H1 (cell line): ENCODE data around the gene TMEM132A. TPM values are rescaled to one million over a fixed set of nuclear protein-coding genes. Genes with fewer than 3 reads are reported as not detected.

Experiments
- CTCF ChIA-PET: fragments of 300-600 bp; sonication (Branson Sonifier 250); formaldehyde crosslinking; loops from one replicate; lab custom pipeline; 2021; ENCODE audit not compliant: partially characterized antibody; lab: Charles Lee
- POLR2A ChIA-PET: fragments of 300-600 bp; sonication (Branson Sonifier 250); formaldehyde crosslinking; loops from one replicate; lab custom pipeline; 2021; ENCODE audit warnings: inconsistent platforms; ENCODE audit not compliant: partially characterized antibody; lab: Charles Lee
- DNase-seq, 2 experiments: peaks; one replicate each; pipeline versions ENCODE4 v3.0.0 to v3.0.0-alpha.2; 2010 to 2022; ENCODE audit warnings: low spot score in 2 of 2, low read depth in 1 of 2, mixed read lengths in 1 of 2
- FAIRE-seq: peaks from 2 replicates; lab custom pipeline; 2011; peaks lifted over from hg19 to GRCh38; lab: Jason Lieb, UNC
- H2AFZ ChIP-seq: 2 replicates; pipeline ENCODE4 v1.8.1; 2012; ENCODE audit warnings: low read length, inconsistent platforms
- H2AK5ac ChIP-seq: 2 replicates; pipeline ENCODE4 v1.6.1; 2013; ENCODE audit warnings: low read depth, low read length
- H2BK120ac ChIP-seq: replicated peaks from 2 replicates; pipeline ENCODE3; 2013; ENCODE audit warnings: low read depth, low read length, inconsistent platforms
- H2BK12ac ChIP-seq: 2 replicates; pipeline ENCODE4 v1.6.1; 2013; ENCODE audit warnings: low read depth, low read length
- H2BK15ac ChIP-seq: 2 replicates; pipeline ENCODE4 v1.6.1; 2013; ENCODE audit warnings: low read length
- H2BK20ac ChIP-seq: 2 replicates; pipeline ENCODE4 v1.6.1; 2013; ENCODE audit warnings: low read length
- H2BK5ac ChIP-seq: 2 replicates; pipeline ENCODE4 v1.6.1; 2013; ENCODE audit warnings: low read depth, low read length
- H3K14ac ChIP-seq: 2 replicates; pipeline ENCODE4 v1.6.1; 2013; ENCODE audit warnings: inconsistent platforms; ENCODE audit not compliant: insufficient read length
- H3K18ac ChIP-seq: 2 replicates; pipeline ENCODE4 v1.6.1; 2013; ENCODE audit warnings: low read length; ENCODE audit errors: extremely low read depth
- H3K23ac ChIP-seq: 2 replicates; pipeline ENCODE4 v1.6.1; 2013; ENCODE audit warnings: inconsistent platforms; ENCODE audit not compliant: insufficient read length
- H3K23me2 ChIP-seq: 2 replicates; pipeline ENCODE4 v1.6.1; 2013; ENCODE audit warnings: low read depth, low read length
- H3K27ac ChIP-seq: 2 replicates; pipeline ENCODE4 v1.6.1; 2011; ENCODE audit warnings: low read depth, low read length, inconsistent platforms
- H3K27me3 ChIP-seq, 4 experiments: replicated peaks in 1 of 4; 1 replicate in 1 of 4; 2 replicates in 3 of 4; pipeline versions ENCODE4 v1.6.1 to v1.8.1; 2011 to 2013; ENCODE audit warnings: low read length in 3 of 4, mild to moderate bottlenecking in 3 of 4, inconsistent platforms in 2 of 4, mixed read lengths in 2 of 4, moderate library complexity in 1 of 4; ENCODE audit not compliant: control insufficient read depth in 3 of 4, insufficient read depth in 3 of 4; ENCODE audit errors: extremely low read depth in 1 of 4
- H3K36me3 ChIP-seq, 4 experiments: 2 replicates each; pipeline versions ENCODE4 v1.6.1 to v1.8.1; 2011 to 2013; ENCODE audit warnings: mild to moderate bottlenecking in 4 of 4, low read length in 3 of 4, moderate library complexity in 2 of 4, control low read depth in 1 of 4, inconsistent platforms in 1 of 4; ENCODE audit not compliant: insufficient read depth in 4 of 4, control insufficient read depth in 2 of 4
- H3K4ac ChIP-seq: replicated peaks from 2 replicates; pipeline ENCODE3; 2013; ENCODE audit warnings: low read length, low read depth, mixed read lengths, inconsistent platforms; ENCODE audit not compliant: insufficient read length
- H3K4me1 ChIP-seq, 4 experiments: replicated peaks in 1 of 4; 1 replicate in 1 of 4; 2 replicates in 3 of 4; pipeline versions ENCODE4 v1.6.1 to v1.8.1; 2011 to 2013; ENCODE audit warnings: low read length in 3 of 4, inconsistent platforms in 2 of 4, mixed read lengths in 1 of 4; ENCODE audit not compliant: insufficient read depth in 4 of 4, control insufficient read depth in 3 of 4
- H3K4me2 ChIP-seq, 2 experiments: 2 replicates each; pipeline versions ENCODE4 v1.6.1 to v1.8.1; 2011 to 2013; ENCODE audit warnings: low read depth in 2 of 2, low read length in 2 of 2, control low read depth in 1 of 2, inconsistent platforms in 1 of 2, mild to moderate bottlenecking in 1 of 2; ENCODE audit not compliant: insufficient read depth in 1 of 2
- H3K4me3 ChIP-seq, 4 experiments: fragments of 200-600, 300-600 bp in 1 of 4; sonication (generic), shearing (Covaris generic), sonication (Bioruptor Twin) in 1 of 4; 2 replicates each; pipeline versions ENCODE4 v1.5.1 to v1.8.1; 2011 to 2016; ENCODE audit warnings: low read length in 4 of 4, low read depth in 3 of 4, control low read depth in 2 of 4, inconsistent platforms in 2 of 4, mild to moderate bottlenecking in 2 of 4, mixed read lengths in 1 of 4, moderate library complexity in 1 of 4; ENCODE audit not compliant: insufficient read depth in 2 of 4; ENCODE audit errors: extremely low read depth in 1 of 4
- H3K56ac ChIP-seq: replicated peaks from 2 replicates; pipeline ENCODE3; 2013; ENCODE audit warnings: low read depth, mild to moderate bottlenecking, mixed read lengths, low read length, inconsistent platforms; ENCODE audit not compliant: insufficient read length
- H3K79me1 ChIP-seq: 2 replicates; pipeline ENCODE4 v1.6.1; 2013; ENCODE audit warnings: low read depth, low read length, control low read depth
- H3K79me2 ChIP-seq, 2 experiments: 2 replicates each; pipeline versions ENCODE4 v1.6.1 to v1.8.1; 2012 to 2013; ENCODE audit warnings: low read length in 2 of 2, mild to moderate bottlenecking in 2 of 2, inconsistent platforms in 1 of 2; ENCODE audit not compliant: insufficient read depth in 2 of 2, control insufficient read depth in 1 of 2
- H3K9ac ChIP-seq, 4 experiments: replicated peaks in 1 of 4; 1 replicate in 1 of 4; 2 replicates in 3 of 4; pipeline versions ENCODE4 v1.6.1 to v1.8.1; 2011 to 2013; ENCODE audit warnings: low read depth in 3 of 4, low read length in 3 of 4, control low read depth in 2 of 4, mild to moderate bottlenecking in 2 of 4, moderate library complexity in 2 of 4, inconsistent platforms in 1 of 4; ENCODE audit errors: extremely low read depth in 1 of 4
- H3K9me3 ChIP-seq, 2 experiments: 2 replicates each; pipeline versions ENCODE4 v1.6.1 to v1.8.1; 2012 to 2013; ENCODE audit warnings: mild to moderate bottlenecking in 2 of 2, moderate library complexity in 2 of 2, control low read depth in 1 of 2, inconsistent platforms in 1 of 2, low read depth in 1 of 2, low read length in 1 of 2, mixed read lengths in 1 of 2; ENCODE audit not compliant: insufficient read depth in 2 of 2
- H4K20me1 ChIP-seq, 2 experiments: replicated peaks in 1 of 2; 2 replicates each; pipeline versions ENCODE3 to v1.8.1; 2011 to 2013; ENCODE audit warnings: inconsistent platforms in 2 of 2, low read length in 2 of 2, mild to moderate bottlenecking in 1 of 2; ENCODE audit not compliant: insufficient read depth in 2 of 2, control insufficient read depth in 1 of 2
- H4K5ac ChIP-seq: 2 replicates; pipeline ENCODE4 v1.6.1; 2013; ENCODE audit warnings: low read length, low read depth, mixed read lengths, inconsistent platforms; ENCODE audit not compliant: insufficient read length
- H4K8ac ChIP-seq: 2 replicates; pipeline ENCODE4 v1.8.0; 2013; ENCODE audit warnings: mild to moderate bottlenecking, moderate library complexity, low read length, inconsistent platforms; ENCODE audit not compliant: insufficient read depth; ENCODE audit errors: extremely low read depth
- H4K91ac ChIP-seq: replicated peaks from 2 replicates; pipeline ENCODE3; 2013; ENCODE audit warnings: low read length, mixed read lengths, inconsistent platforms; ENCODE audit not compliant: insufficient read length
- BRCA1 ChIP-seq: IDR thresholded peaks from 2 replicates; pipeline ENCODE4 v1.6.1; 2012; ENCODE audit warnings: low read depth, low read length, improper control_type of control experiment
- E2F6 ChIP-seq: IDR thresholded peaks from 2 replicates; pipeline ENCODE4 v1.6.1; 2012; ENCODE audit warnings: inconsistent platforms
- JUN ChIP-seq: IDR thresholded peaks from 2 replicates; pipeline ENCODE4 v1.6.1; 2011; ENCODE audit warnings: low read depth, mild to moderate bottlenecking, improper control_type of control experiment, low read length
- JUND ChIP-seq: IDR thresholded peaks from 2 replicates; pipeline ENCODE4 v1.6.1; 2011; ENCODE audit warnings: mild to moderate bottlenecking, improper control_type of control experiment, low read length
- MAFK ChIP-seq: IDR thresholded peaks from 2 replicates; pipeline ENCODE4 v1.6.1; 2012; ENCODE audit warnings: low read depth, mild to moderate bottlenecking, improper control_type of control experiment, low read length
- RBBP5 ChIP-seq: IDR thresholded peaks from 2 replicates; pipeline ENCODE4 v1.7.1; 2012; ENCODE audit warnings: low read depth, mild to moderate bottlenecking, inconsistent platforms, low read length, moderate library complexity, borderline replicate concordance
- RFX5 ChIP-seq: IDR thresholded peaks from 2 replicates; pipeline ENCODE4 v1.6.1; 2011; ENCODE audit warnings: low read depth, low read length, improper control_type of control experiment, borderline replicate concordance
- SUZ12 ChIP-seq: fragments of 200-600 bp; sonication (generic); IDR thresholded peaks from 2 replicates; pipeline ENCODE4 v1.6.1; 2012; ENCODE audit warnings: mild to moderate bottlenecking, inconsistent platforms, low read length, moderate library complexity, mixed read lengths
- TAF1 ChIP-seq: IDR thresholded peaks from 2 replicates; pipeline ENCODE4 v1.6.1; 2011; ENCODE audit warnings: mild to moderate bottlenecking, low read depth, low read length
- WGBS, 2 experiments: shearing (Covaris generic) in 1 of 2; methylation state at CpG; one replicate each; pipeline versions ENCODE4 v1.1.6 to v1.1.7; 2013 to 2015; ENCODE audit warnings: low lambda C conversion rate in 2 of 2, mixed read lengths in 2 of 2, inconsistent platforms in 1 of 2, low coverage in 1 of 2, missing lambda C conversion rate in 1 of 2; ENCODE audit not compliant: insufficient replicate concordance in 2 of 2, insufficient coverage in 1 of 2, insufficient read length in 1 of 2; ENCODE audit errors: extremely low coverage in 1 of 2, missing lambda C conversion rate in 1 of 2; 5-methylcytosine and 5-hydroxymethylcytosine counted together
- polyA plus RNA-seq, 7 experiments: library from polyadenylated mRNA; depleted of rRNA in 3 of 7; stranded (reverse) in 5 of 7; unstranded in 2 of 7; fragments of >200 nt in 5 of 7; fragments of 200-250 nt in 2 of 7; gene quantifications; 1 replicate in 5 of 7; 2 replicates in 1 of 7; 4 replicates in 1 of 7; pipeline versions ENCODE4 v1.2.1 to v1.2.3, GENCODE V29; 2011 to 2013; ENCODE audit warnings: missing spikeins in 2 of 7, mixed read lengths in 2 of 7
- total RNA-seq: library from RNA; stranded (reverse); fragmentation: NEBNext Ultra II Directional; extraction: Animal tissue kit (Norgen Biotek cat#: 25700); gene quantifications from 2 replicates; pipeline ENCODE4 v1.2.1, GENCODE V29; 2021
- TF ChIP-seq, protein P1 (sequence below): IDR thresholded peaks from 2 replicates; pipeline ENCODE4 v1.6.1; 2011; ENCODE audit warnings: low read depth, mild to moderate bottlenecking, low read length; ENCODE audit not compliant: insufficient read depth

Gene TMEM132A
- total and polyA plus RNA-seq, 2 of the 8 experiments (the other 6 are each of a cell fraction or from before 2014, with no cell fraction given), result 46.6 to 97.9 TPM

GRCh38 chr11:60950933-60951605, 26.8 kb downstream of the TMEM132A start:
- DNase-seq (peak in 1 of 2 experiments; percentile 71), FAIRE-seq (no peak)
- Histone ChIP-seq H3K23me2 (peaks cover 15% of the 10 kb centered on the region; the same call in 1 of the 2 replicates), H3K9me3 (no peaks in the 10 kb centered on the region), H3K56ac (no peak overlapping the region), H2BK12ac (0 out of 2 replicates have a peak overlapping the region, but pooled peaks have one; percentile 80), H3K79me2 (peaks cover 0 to 2% of the 10 kb centered on the region in 2 experiments; a peak in 1 of 4 replicates), H4K20me1 (peaks cover 0 to 2% of the 10 kb centered on the region in 2 experiments), H2AFZ (peak overlapping the region; percentile 85; the same call in 1 of the 2 replicates), H2BK5ac (peak overlapping the region; percentile 71; the same call in 1 of the 2 replicates), H4K8ac (peak overlapping the region; percentile 91), H3K9ac (peak overlapping the region in 3 of 4 experiments; percentile 34 to 55 (median 50); a peak in 4 of 7 replicates), H3K4ac (peak overlapping the region; percentile 58), H3K27ac (no peak overlapping the region), H3K4me2 (peak overlapping the region; percentile 89 to 92), H2BK120ac (no peak overlapping the region), H2BK20ac (peak overlapping the region; percentile 32; the same call in 1 of the 2 replicates), H2BK15ac (no peak overlapping the region), H3K18ac (peak overlapping the region; percentile 87), H4K91ac (peak overlapping the region; percentile 94), H3K14ac (no peak overlapping the region), H3K27me3 (peaks cover 0 to 15% (median 8%) of the 10 kb centered on the region in 4 experiments; a peak in 4 of 7 replicates), H3K36me3 (no peaks in the 10 kb centered on the region), H3K4me3 (peak overlapping the region; percentile 28 to 66 (median 48)), H2AK5ac (no peak overlapping the region), H3K23ac (no peak overlapping the region), H3K79me1 (no peaks in the 10 kb centered on the region), H4K5ac (peak overlapping the region; percentile 15), H3K4me1 (peaks cover 0 to 23% (median 14%) of the 10 kb centered on the region in 4 experiments; a peak in 6 of 7 replicates)
- POLR2A ChIA-PET, result interaction anchor here (0.9 to 2.5 kb wide), 8 partner anchors 8 to 70 kb away, joined by 3 to 10 read pairs (median 4); no protein-coding TSS in a partner anchor
- 2% methylated on average over 46 of the region's 86 CpGs; no CpG with 5 or more reads in 1 of the 2 experiments for WGBS, 2 experiments
- CTCF ChIA-PET, result interaction anchor here (0.6 to 1.5 kb wide), 5 partner anchors 19 to 284 kb away, joined by 3 to 5 read pairs (median 5); no protein-coding TSS in a partner anchor
- TF ChIP-seq, protein P1, sequence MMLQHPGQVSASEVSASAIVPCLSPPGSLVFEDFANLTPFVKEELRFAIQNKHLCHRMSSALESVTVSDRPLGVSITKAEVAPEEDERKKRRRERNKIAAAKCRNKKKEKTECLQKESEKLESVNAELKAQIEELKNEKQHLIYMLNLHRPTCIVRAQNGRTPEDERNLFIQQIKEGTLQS, result no peak
- no peak for TF ChIP-seq JUN
- TF ChIP-seq MAFK, result no peak
- no peak for TF ChIP-seq BRCA1
- no peak for TF ChIP-seq RFX5
- TF ChIP-seq E2F6, result peak; percentile 90
- TF ChIP-seq JUND, result no peak
- TF ChIP-seq RBBP5, result peak; percentile 84; the same call in 1 of the 2 replicates
- TF ChIP-seq TAF1, result 0 out of 2 replicates have a peak, but pooled peaks have one; percentile 9
- TF ChIP-seq SUZ12, result no peak
